ENCODE results near the gene KDM4C. TPM values are rescaled to one million over a fixed set of nuclear protein-coding genes. Genes with fewer than 3 reads are reported as not detected.
"Not testable (repeated sequence)": the region's sequence is repeated elsewhere in the genome, so short reads cannot be mapped to it uniquely, and the experiment has no call there.

The KDM4C gene
- total RNA-seq, 1 donor from 2014 or later = 39.8 TPM

GRCh38 chr9:7174301-7174700, 416.5 kb downstream of the KDM4C start:
- H3K27me3 ChIP-seq (ENCODE audit: low read depth) = no peaks in the 10 kb centered on the region
- intact Hi-C loops (cut with DNase I) = no loop called here
- DNase-seq = no peak
- no peak overlapping the region for H3K27ac ChIP-seq
- no peak overlapping the region for H3K4me3 ChIP-seq
- no peak for ATAC-seq
- no peaks in the 10 kb centered on the region for H3K4me1 ChIP-seq
- no peaks in the 10 kb centered on the region for H3K9me3 ChIP-seq
- no peak for TF ChIP-seq CTCF (IDR thresholded peaks at IDR 0.05)
- peaks cover 43% of the 10 kb centered on the region for H3K36me3 ChIP-seq

GRCh38 chr9:7174884-7175283, 417.1 kb downstream of the KDM4C start:
- ATAC-seq (no peak), DNase-seq (no peak)
- intact Hi-C loops (cut with DNase I) = no loop called here
- Histone ChIP-seq H3K27me3 (ENCODE audit: low read depth) (no peaks in the 10 kb centered on the region), H3K4me1 (no peaks in the 10 kb centered on the region), H3K27ac (no peak overlapping the region), H3K36me3 (peaks cover 39% of the 10 kb centered on the region), H3K9me3 (no peaks in the 10 kb centered on the region), H3K4me3 (no peak overlapping the region)
- no peak for TF ChIP-seq CTCF (IDR thresholded peaks at IDR 0.05)

- no peak for TF ChIP-seq CTCF (IDR thresholded peaks at IDR 0.05)
- Histone ChIP-seq H3K27me3 (ENCODE audit: low read depth) (no peaks in the 10 kb centered on the region), H3K36me3 (peaks cover 22% of the 10 kb centered on the region), H3K4me1 (no peaks in the 10 kb centered on the region), H3K27ac (no peak overlapping the region), H3K9me3 (no peaks in the 10 kb centered on the region), H3K4me3 (no peak overlapping the region)
- ATAC-seq = no peak
- intact Hi-C loops (cut with DNase I) = no loop called here
- no peak for DNase-seq
Observed at GRCh38 chr9:7176561-7176960, 418.8 kb downstream of the KDM4C start.

- H3K9me3 ChIP-seq = no peaks in the 10 kb centered on the region
- H3K4me3 ChIP-seq = no peak overlapping the region
- H3K27ac ChIP-seq = no peak overlapping the region
- no peaks in the 10 kb centered on the region for H3K4me1 ChIP-seq
- H3K36me3 ChIP-seq = peaks cover 18% of the 10 kb centered on the region
- DNase-seq = no peak
- intact Hi-C loops (cut with DNase I) = no loop called here
- H3K27me3 ChIP-seq (ENCODE audit: low read depth) = no peaks in the 10 kb centered on the region
- ATAC-seq = no peak
- no peak for TF ChIP-seq CTCF (IDR thresholded peaks at IDR 0.05)
Observed at GRCh38 chr9:7177383-7177782, 419.6 kb downstream of the KDM4C start.

GRCh38 chr9:7178729-7179128, 421.0 kb downstream of the KDM4C start:
- no peak for TF ChIP-seq CTCF (IDR thresholded peaks at IDR 0.05)
- no peak overlapping the region for H3K27ac ChIP-seq
- intact Hi-C loops (cut with DNase I) = no loop called here
- H3K27me3 ChIP-seq (ENCODE audit: low read depth) = no peaks in the 10 kb centered on the region
- no peaks in the 10 kb centered on the region for H3K9me3 ChIP-seq
- no peak overlapping the region for H3K4me3 ChIP-seq
- no peaks in the 10 kb centered on the region for H3K4me1 ChIP-seq
- H3K36me3 ChIP-seq = peaks cover 18% of the 10 kb centered on the region
- no peak for ATAC-seq
- DNase-seq = no peak

GRCh38 chr9:7180247-7180646, 422.5 kb downstream of the KDM4C start:
- H3K27me3 ChIP-seq (ENCODE audit: low read depth) = no peaks in the 10 kb centered on the region
- no peak for ATAC-seq
- H3K9me3 ChIP-seq = no peaks in the 10 kb centered on the region
- H3K36me3 ChIP-seq = peaks cover 10% of the 10 kb centered on the region
- intact Hi-C loops (cut with DNase I) = no loop called here
- no peak for DNase-seq
- TF ChIP-seq CTCF (IDR thresholded peaks at IDR 0.05) = no peak
- no peak overlapping the region for H3K4me3 ChIP-seq
- H3K27ac ChIP-seq = no peak overlapping the region
- H3K4me1 ChIP-seq = no peaks in the 10 kb centered on the region

GRCh38 chr9:7183139-7183538, 425.4 kb downstream of the KDM4C start:
- H3K4me3 ChIP-seq; H3K27me3 ChIP-seq (ENCODE audit: low read depth); H3K27ac ChIP-seq; intact Hi-C loops (cut with DNase I); H3K36me3 ChIP-seq; H3K9me3 ChIP-seq; ATAC-seq; DNase-seq; H3K4me1 ChIP-seq: not testable (repeated sequence)
